ENCODE measurements around the gene B4GALT6. TPM values are rescaled to one million over a fixed set of nuclear protein-coding genes. Genes with fewer than 3 reads are reported as not detected.

B4GALT6 gene
- total RNA-seq, 4 donors from 2014 or later = 1.8 to 3.4 (median 2.2) TPM

DNA sequence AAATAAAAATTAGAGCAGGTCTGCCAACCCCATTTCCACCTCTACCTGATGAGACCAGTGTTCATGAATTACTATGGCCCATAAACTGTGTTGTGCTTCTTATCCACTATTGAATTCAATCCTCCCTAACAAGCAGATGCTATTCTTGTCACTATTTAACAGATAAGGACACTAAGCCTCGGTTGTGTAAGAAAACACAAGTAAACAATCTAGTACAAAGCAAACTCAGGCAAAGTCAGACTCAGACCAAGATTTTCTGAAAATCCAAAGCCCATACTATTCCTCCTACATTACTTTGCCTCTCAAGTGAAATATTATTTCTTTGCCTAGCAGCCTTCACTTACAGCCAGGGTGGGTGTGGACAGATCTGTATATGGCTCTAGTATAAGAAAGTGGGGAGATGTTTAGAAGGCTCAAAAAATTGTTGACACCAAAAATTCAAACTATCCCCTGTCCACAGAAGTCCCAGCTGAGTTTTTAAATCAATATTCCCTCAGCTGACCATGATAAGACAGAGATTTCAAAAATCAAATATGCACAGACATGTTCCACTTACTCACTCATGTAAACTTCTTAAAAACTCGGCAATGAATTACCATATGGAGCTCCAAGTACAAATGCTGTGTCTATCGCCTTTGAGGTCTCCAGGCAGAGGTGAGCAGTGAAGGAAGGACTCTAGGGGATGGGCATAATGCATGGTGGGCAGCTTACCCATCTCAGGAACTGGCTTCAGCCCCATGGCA is 108.7 kb downstream of the B4GALT6 start:
- H3K27ac ChIP-seq = no peak overlapping the region
- no peak overlapping the region for H3K4me3 ChIP-seq
- no peak for DNase-seq (ENCODE audit: low spot score in 2 of 2)
- no peaks in the 10 kb centered on the region for H3K27me3 ChIP-seq
- H3K4me1 ChIP-seq = peaks cover 10% of the 10 kb centered on the region
- 48% methylated on average over 3 of the region's 3 CpGs for WGBS
- H3K36me3 ChIP-seq = no peaks in the 10 kb centered on the region
- TF ChIP-seq, protein P1, sequence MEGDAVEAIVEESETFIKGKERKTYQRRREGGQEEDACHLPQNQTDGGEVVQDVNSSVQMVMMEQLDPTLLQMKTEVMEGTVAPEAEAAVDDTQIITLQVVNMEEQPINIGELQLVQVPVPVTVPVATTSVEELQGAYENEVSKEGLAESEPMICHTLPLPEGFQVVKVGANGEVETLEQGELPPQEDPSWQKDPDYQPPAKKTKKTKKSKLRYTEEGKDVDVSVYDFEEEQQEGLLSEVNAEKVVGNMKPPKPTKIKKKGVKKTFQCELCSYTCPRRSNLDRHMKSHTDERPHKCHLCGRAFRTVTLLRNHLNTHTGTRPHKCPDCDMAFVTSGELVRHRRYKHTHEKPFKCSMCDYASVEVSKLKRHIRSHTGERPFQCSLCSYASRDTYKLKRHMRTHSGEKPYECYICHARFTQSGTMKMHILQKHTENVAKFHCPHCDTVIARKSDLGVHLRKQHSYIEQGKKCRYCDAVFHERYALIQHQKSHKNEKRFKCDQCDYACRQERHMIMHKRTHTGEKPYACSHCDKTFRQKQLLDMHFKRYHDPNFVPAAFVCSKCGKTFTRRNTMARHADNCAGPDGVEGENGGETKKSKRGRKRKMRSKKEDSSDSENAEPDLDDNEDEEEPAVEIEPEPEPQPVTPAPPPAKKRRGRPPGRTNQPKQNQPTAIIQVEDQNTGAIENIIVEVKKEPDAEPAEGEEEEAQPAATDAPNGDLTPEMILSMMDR (IDR thresholded peaks at IDR 0.05) = no peak
- TF ChIP-seq POLR2A (IDR thresholded peaks at IDR 0.05) (no peak), POLR2AphosphoS5 (IDR thresholded peaks at IDR 0.05) (no peak), EP300 (IDR thresholded peaks at IDR 0.05) (no peak)
- H3K9me3 ChIP-seq = no peaks in the 10 kb centered on the region

DNA sequence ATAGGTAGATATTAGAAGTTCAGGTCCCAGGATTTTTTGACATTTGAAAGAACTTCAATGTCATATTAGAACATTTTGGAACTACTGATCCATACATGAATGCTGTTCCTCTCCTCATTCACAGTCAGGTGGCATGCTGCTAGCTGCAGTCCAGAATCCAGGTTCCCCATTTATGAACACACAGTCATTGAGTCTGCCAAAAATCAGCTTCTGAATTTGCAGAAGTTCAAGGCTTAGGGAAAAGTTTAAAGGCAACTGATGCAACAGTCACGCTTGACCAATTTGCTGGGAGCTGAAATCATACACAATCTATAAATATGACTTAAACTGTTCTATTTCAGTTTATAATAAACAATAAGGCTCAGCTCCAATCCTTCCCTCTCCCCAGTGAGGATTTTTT is 110.0 kb downstream of the B4GALT6 start:
- H3K27ac ChIP-seq = no peak overlapping the region
- TF ChIP-seq, protein P1 (IDR thresholded peaks at IDR 0.05) = no peak
- TF ChIP-seq POLR2A (IDR thresholded peaks at IDR 0.05) (no peak), POLR2AphosphoS5 (IDR thresholded peaks at IDR 0.05) (no peak), EP300 (IDR thresholded peaks at IDR 0.05) (no peak)
- H3K27me3 ChIP-seq = no peaks in the 10 kb centered on the region
- DNase-seq (ENCODE audit: low spot score in 2 of 2) = no peak
- no peaks in the 10 kb centered on the region for H3K36me3 ChIP-seq
- H3K4me3 ChIP-seq = no peak overlapping the region
- WGBS = 72% methylated on average over 1 of the region's 1 CpG
- H3K4me1 ChIP-seq = peaks cover 10% of the 10 kb centered on the region
- H3K9me3 ChIP-seq = no peaks in the 10 kb centered on the region

Other genes starting within 250 kb of the B4GALT6 start
- 100 to 1,000 TPM in 3 of 4 donors, 10 to 100 TPM in 1; 81.8 to 223 (median 168) TPM for gene DSG3, start 236.8 kb downstream of the B4GALT6 start, total RNA-seq
- gene DSG2, start 186.4 kb downstream of the B4GALT6 start, total RNA-seq = 10 to 100 TPM; 13.9 to 35.4 (median 24.1) TPM
- not detected for gene TTR, start 92.7 kb downstream of the B4GALT6 start, total RNA-seq
- not detected for gene SLC25A52, start 76.3 kb upstream of the B4GALT6 start, total RNA-seq

Measured in suprapubic skin (tissue), 4 donors.